ENCODE results near the gene SMYD4.

Gene SMYD4

GRCh38 chr17:1731194-1731506, 98.6 kb downstream of the SMYD4 start:
- H3K27ac ChIP-seq: peak overlapping the region; percentile 99
- POLR2A ChIA-PET (ENCODE audit: low non-redundant PET): interaction anchor here (0.5 kb wide), 1 partner anchor 39 kb away, joined by 5 read pairs; no protein-coding TSS in a partner anchor
- CTCF ChIA-PET: interaction anchor here (1.0 to 2.1 kb wide), 4 partner anchors 10 to 113 kb away, joined by 3 to 7 read pairs (median 5); no protein-coding TSS in a partner anchor

GRCh38 chr17:1730326-1731193, 99.1 kb downstream of the SMYD4 start:
- peak; percentile 60 for DNase-seq (ENCODE audit: low spot score)
- no peak for TF ChIP-seq CTCF (conservative IDR thresholded peaks at IDR 0.05; ENCODE audit: low read depth)
- CTCF ChIA-PET: interaction anchor here (0.6 to 2.1 kb wide), 3 partner anchors 9 to 226 kb away, joined by 3 to 7 read pairs (median 3); no protein-coding TSS in a partner anchor
- POLR2A ChIA-PET (ENCODE audit: low non-redundant PET): interaction anchor here (0.5 kb wide), 1 partner anchor 39 kb away, joined by 5 read pairs; no protein-coding TSS in a partner anchor
- peak overlapping the region; percentile 99 for H3K27ac ChIP-seq

More at GRCh38 chr17:1731194-1731506, 98.6 kb downstream of the SMYD4 start:
- no peak for DNase-seq (ENCODE audit: low spot score)
- TF ChIP-seq CTCF (conservative IDR thresholded peaks at IDR 0.05; ENCODE audit: low read depth): no peak

- no peak for TF ChIP-seq CTCF (conservative IDR thresholded peaks at IDR 0.05; ENCODE audit: low read depth)
- DNase-seq (ENCODE audit: low spot score): no peak
- H3K27ac ChIP-seq: peak overlapping the region; percentile 99
- CTCF ChIA-PET: interaction anchor here (0.6 kb wide), 1 partner anchor 226 kb away, joined by 3 read pairs; no protein-coding TSS in a partner anchor
- POLR2A ChIA-PET (ENCODE audit: low non-redundant PET): no interaction called here
Measured at GRCh38 chr17:1729966-1730325, 99.8 kb downstream of the SMYD4 start.
